ENCODE results near the gene CNOT1. TPM values are rescaled to one million over a fixed set of nuclear protein-coding genes. Genes with fewer than 3 reads are reported as not detected.
A peak's percentile ranks its signal among the peaks of the same experiment; 100 is the strongest.
"Not testable (repeated sequence)": the region's sequence is repeated elsewhere in the genome, so short reads cannot be mapped to it uniquely, and the experiment has no call there.

Gene CNOT1
- polyA plus RNA-seq, 1 experiment, result 151 TPM

GRCh38 chr16:58639836-58640235, 10.2 kb upstream of the CNOT1 start:
- no peak overlapping the region for H3K4me3 ChIP-seq (ENCODE audit: low read depth, low read length)
- H3K27me3 ChIP-seq (ENCODE audit: control insufficient read depth, insufficient read depth, low read length), result no peaks in the 10 kb centered on the region
- ChIA-PET POLR2A (no interaction called here), CTCF (no interaction called here)
- no peak overlapping the region for H3K27ac ChIP-seq (ENCODE audit: low read depth, low read length)
- no peak for DNase-seq (ENCODE audit: low read depth, low spot score)
- no peaks in the 10 kb centered on the region for H3K9me3 ChIP-seq (ENCODE audit: control insufficient read depth, insufficient read depth, low read length)
- TF ChIP-seq, protein P1, sequence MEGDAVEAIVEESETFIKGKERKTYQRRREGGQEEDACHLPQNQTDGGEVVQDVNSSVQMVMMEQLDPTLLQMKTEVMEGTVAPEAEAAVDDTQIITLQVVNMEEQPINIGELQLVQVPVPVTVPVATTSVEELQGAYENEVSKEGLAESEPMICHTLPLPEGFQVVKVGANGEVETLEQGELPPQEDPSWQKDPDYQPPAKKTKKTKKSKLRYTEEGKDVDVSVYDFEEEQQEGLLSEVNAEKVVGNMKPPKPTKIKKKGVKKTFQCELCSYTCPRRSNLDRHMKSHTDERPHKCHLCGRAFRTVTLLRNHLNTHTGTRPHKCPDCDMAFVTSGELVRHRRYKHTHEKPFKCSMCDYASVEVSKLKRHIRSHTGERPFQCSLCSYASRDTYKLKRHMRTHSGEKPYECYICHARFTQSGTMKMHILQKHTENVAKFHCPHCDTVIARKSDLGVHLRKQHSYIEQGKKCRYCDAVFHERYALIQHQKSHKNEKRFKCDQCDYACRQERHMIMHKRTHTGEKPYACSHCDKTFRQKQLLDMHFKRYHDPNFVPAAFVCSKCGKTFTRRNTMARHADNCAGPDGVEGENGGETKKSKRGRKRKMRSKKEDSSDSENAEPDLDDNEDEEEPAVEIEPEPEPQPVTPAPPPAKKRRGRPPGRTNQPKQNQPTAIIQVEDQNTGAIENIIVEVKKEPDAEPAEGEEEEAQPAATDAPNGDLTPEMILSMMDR (IDR thresholded peaks at IDR 0.05; ENCODE audit: low read depth, low read length), result no peak

DNA sequence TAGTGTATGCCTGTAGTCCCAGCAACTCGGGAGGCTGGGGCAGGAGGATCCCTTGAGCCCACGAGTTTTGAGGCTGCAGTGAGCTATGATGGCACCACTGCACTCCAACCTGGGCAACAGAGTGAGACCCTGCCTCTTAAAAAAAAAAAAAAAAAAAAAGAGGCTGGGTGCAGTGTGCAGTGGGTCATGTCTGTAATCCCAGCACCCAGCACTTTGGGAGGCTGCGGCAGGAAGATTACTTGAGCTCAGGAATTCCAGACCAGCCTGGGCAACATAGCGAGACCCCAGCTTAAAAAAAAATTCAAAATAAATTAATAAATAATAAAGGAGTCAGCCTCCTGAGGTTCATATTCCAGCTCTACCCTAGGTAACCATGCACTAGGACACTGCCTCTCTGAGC, 9.6 kb upstream of the CNOT1 start:
- no peaks in the 10 kb centered on the region for H3K9me3 ChIP-seq (ENCODE audit: control insufficient read depth, insufficient read depth, low read length)
- TF ChIP-seq, protein P1 (IDR thresholded peaks at IDR 0.05; ENCODE audit: low read depth, low read length), result no peak
- no peaks in the 10 kb centered on the region for H3K27me3 ChIP-seq (ENCODE audit: control insufficient read depth, insufficient read depth, low read length)
- no peak overlapping the region for H3K27ac ChIP-seq (ENCODE audit: low read depth, low read length)
- H3K4me3 ChIP-seq (ENCODE audit: low read depth, low read length), result no peak overlapping the region
- ChIA-PET POLR2A (interaction anchor here (0.6 kb wide), 1 partner anchor 628 kb away, joined by 3 read pairs; no protein-coding TSS in a partner anchor), CTCF (no interaction called here)
- DNase-seq (ENCODE audit: low read depth, low spot score), result no peak

GRCh38 chr16:58638148-58639036, 8.8 kb upstream of the CNOT1 start:
- Histone ChIP-seq H3K27ac (ENCODE audit: low read depth, low read length) (no peak overlapping the region), H3K4me3 (ENCODE audit: low read depth, low read length) (no peak overlapping the region), H3K9me3 (ENCODE audit: control insufficient read depth, insufficient read depth, low read length) (no peaks in the 10 kb centered on the region), H3K27me3 (ENCODE audit: control insufficient read depth, insufficient read depth, low read length) (no peaks in the 10 kb centered on the region)
- peak; percentile 83 for DNase-seq (ENCODE audit: low read depth, low spot score)
- TF ChIP-seq, protein P1 (IDR thresholded peaks at IDR 0.05; ENCODE audit: low read depth, low read length), result peak; percentile 67
- CTCF ChIA-PET, result no interaction called here
- POLR2A ChIA-PET, result interaction anchor here (0.6 kb wide), 1 partner anchor 627 kb away, joined by 3 read pairs; no protein-coding TSS in a partner anchor

DNA sequence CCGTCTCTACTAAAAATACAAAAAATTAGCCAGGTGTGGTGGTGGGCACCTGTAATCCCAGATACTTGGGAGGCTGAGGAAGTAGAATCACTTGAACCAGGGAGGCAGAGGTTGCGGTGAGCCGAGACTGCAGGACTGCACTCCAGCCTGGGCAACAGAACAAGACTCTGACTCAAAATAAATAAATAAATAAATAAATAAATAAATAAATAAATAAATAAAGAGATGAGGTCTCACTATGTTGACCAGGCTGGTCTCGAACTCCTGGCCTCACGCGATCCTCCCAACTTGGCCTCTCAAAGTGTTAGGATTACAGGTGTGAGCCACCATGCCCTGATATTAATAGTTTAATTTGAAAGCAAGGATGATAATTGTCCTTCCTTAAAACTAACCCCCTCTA, 7.4 kb upstream of the CNOT1 start:
- H3K4me3 ChIP-seq (ENCODE audit: low read depth, low read length); H3K9me3 ChIP-seq (ENCODE audit: control insufficient read depth, insufficient read depth, low read length); H3K27ac ChIP-seq (ENCODE audit: low read depth, low read length); DNase-seq (ENCODE audit: low read depth, low spot score); H3K27me3 ChIP-seq (ENCODE audit: control insufficient read depth, insufficient read depth, low read length): not testable (repeated sequence)
- ChIA-PET CTCF (interaction anchor here (0.6 kb wide), 1 partner anchor 123 kb away, joined by 6 read pairs; no protein-coding TSS in a partner anchor), POLR2A (interaction anchor here (0.8 kb wide), 1 partner anchor 48 kb away, joined by 3 read pairs; no protein-coding TSS in a partner anchor)

GRCh38 chr16:58636466-58636865, 6.8 kb upstream of the CNOT1 start:
- ChIA-PET POLR2A (no interaction called here), CTCF (no interaction called here)
- DNase-seq (ENCODE audit: low read depth, low spot score), result no peak
- no peaks in the 10 kb centered on the region for H3K9me3 ChIP-seq (ENCODE audit: control insufficient read depth, insufficient read depth, low read length)
- no peaks in the 10 kb centered on the region for H3K27me3 ChIP-seq (ENCODE audit: control insufficient read depth, insufficient read depth, low read length)
- no peak overlapping the region for H3K27ac ChIP-seq (ENCODE audit: low read depth, low read length)
- H3K4me3 ChIP-seq (ENCODE audit: low read depth, low read length), result no peak overlapping the region
- TF ChIP-seq, protein P1 (IDR thresholded peaks at IDR 0.05; ENCODE audit: low read depth, low read length), result no peak

All from AG04450 (cell line).